Measurements from ENCODE around the gene KLHDC3.

- TF ChIP-seq, protein P1, sequence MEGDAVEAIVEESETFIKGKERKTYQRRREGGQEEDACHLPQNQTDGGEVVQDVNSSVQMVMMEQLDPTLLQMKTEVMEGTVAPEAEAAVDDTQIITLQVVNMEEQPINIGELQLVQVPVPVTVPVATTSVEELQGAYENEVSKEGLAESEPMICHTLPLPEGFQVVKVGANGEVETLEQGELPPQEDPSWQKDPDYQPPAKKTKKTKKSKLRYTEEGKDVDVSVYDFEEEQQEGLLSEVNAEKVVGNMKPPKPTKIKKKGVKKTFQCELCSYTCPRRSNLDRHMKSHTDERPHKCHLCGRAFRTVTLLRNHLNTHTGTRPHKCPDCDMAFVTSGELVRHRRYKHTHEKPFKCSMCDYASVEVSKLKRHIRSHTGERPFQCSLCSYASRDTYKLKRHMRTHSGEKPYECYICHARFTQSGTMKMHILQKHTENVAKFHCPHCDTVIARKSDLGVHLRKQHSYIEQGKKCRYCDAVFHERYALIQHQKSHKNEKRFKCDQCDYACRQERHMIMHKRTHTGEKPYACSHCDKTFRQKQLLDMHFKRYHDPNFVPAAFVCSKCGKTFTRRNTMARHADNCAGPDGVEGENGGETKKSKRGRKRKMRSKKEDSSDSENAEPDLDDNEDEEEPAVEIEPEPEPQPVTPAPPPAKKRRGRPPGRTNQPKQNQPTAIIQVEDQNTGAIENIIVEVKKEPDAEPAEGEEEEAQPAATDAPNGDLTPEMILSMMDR (IDR thresholded peaks at IDR 0.05) = no peak
- TF ChIP-seq ZFX (IDR thresholded peaks at IDR 0.05; ENCODE audit: borderline replicate concordance) = no peak
Observed at GRCh38 chr6:43024436-43024835, 10.4 kb downstream of the KLHDC3 start.
